CD4-positive, alpha-beta memory T cell (primary cell): ENCODE measurements around the gene UBE2B. TPM values are rescaled to one million over a fixed set of nuclear protein-coding genes. Genes with fewer than 3 reads are reported as not detected.
"Not testable (repeated sequence)": the region's sequence is repeated elsewhere in the genome, so short reads cannot be mapped to it uniquely, and the experiment has no call there.

Source experiments
- CTCF ChIA-PET: fragments of 350-600 bp; sonication (Branson Sonifier 250); formaldehyde crosslinking; loops from one replicate; lab custom pipeline; 2021; ENCODE audit warnings: inconsistent platforms; ENCODE audit not compliant: partially characterized antibody; lab: Charles Lee
- POLR2A ChIA-PET: fragments of 350-600 bp; sonication (Branson Sonifier 250); formaldehyde crosslinking; loops from one replicate; lab custom pipeline; 2021; ENCODE audit not compliant: partially characterized antibody; lab: Charles Lee
- DNase-seq, 5 donors: peaks; one replicate each; pipeline versions ENCODE4 v3.0.0 to v3.0.0-alpha.2; 2020 to 2022; ENCODE audit warnings: mixed read lengths in 1 of 5
- H3K27ac ChIP-seq: one replicate; pipeline ENCODE4 v1.7.0; 2013; ENCODE audit warnings: low read depth, low read length
- H3K27me3 ChIP-seq: 2 replicates; pipeline ENCODE4 v1.7.0; 2013; ENCODE audit warnings: mild to moderate bottlenecking, low read length, moderate library complexity; ENCODE audit not compliant: insufficient read depth
- H3K36me3 ChIP-seq: 2 replicates; pipeline ENCODE4 v1.7.0; 2013; ENCODE audit warnings: mild to moderate bottlenecking, low read length, moderate library complexity; ENCODE audit not compliant: insufficient read depth
- H3K4me1 ChIP-seq: 2 replicates; pipeline ENCODE4 v1.7.0; 2013; ENCODE audit warnings: mild to moderate bottlenecking, low read length, moderate library complexity; ENCODE audit not compliant: insufficient read depth
- H3K4me3 ChIP-seq, 2 donors: one replicate each; pipeline ENCODE4 v1.7.0; 2013; ENCODE audit warnings: low read length in 2 of 2, mild to moderate bottlenecking in 1 of 2
- H3K9me3 ChIP-seq, 2 donors: one replicate each; pipeline ENCODE4 v1.7.0; 2013; ENCODE audit warnings: low read length in 2 of 2, control low read depth in 1 of 2; ENCODE audit not compliant: control insufficient read depth in 1 of 2
- H3K27ac Mint-ChIP-seq, 7 donors: one replicate each; pipeline ENCODE4 v1.8.0; 2020 to 2021; ENCODE audit warnings: mixed read lengths in 7 of 7, mild to moderate bottlenecking in 6 of 7, inconsistent platforms in 3 of 7, moderate library complexity in 3 of 7
- H3K27me3 Mint-ChIP-seq, 2 donors: one replicate each; pipeline ENCODE4 v1.8.0; 2020 to 2021; ENCODE audit warnings: mixed read lengths in 2 of 2
- H3K36me3 Mint-ChIP-seq, 2 donors: one replicate each; pipeline ENCODE4 v1.8.0; 2020 to 2021; ENCODE audit warnings: mixed read lengths in 2 of 2, inconsistent platforms in 1 of 2, mild to moderate bottlenecking in 1 of 2
- H3K4me1 Mint-ChIP-seq, 4 donors: one replicate each; pipeline ENCODE4 v1.8.0; 2020 to 2021; ENCODE audit warnings: mixed read lengths in 4 of 4, mild to moderate bottlenecking in 1 of 4
- H3K4me3 Mint-ChIP-seq, 8 donors: one replicate each; pipeline ENCODE4 v1.8.0; 2020 to 2021; ENCODE audit warnings: mixed read lengths in 8 of 8, mild to moderate bottlenecking in 7 of 8, moderate library complexity in 6 of 8, inconsistent platforms in 3 of 8
- H3K9me3 Mint-ChIP-seq, 8 donors: one replicate each; pipeline ENCODE4 v1.8.0; 2020 to 2021; ENCODE audit warnings: mixed read lengths in 8 of 8, mild to moderate bottlenecking in 5 of 8, inconsistent platforms in 3 of 8, moderate library complexity in 1 of 8
- intact Hi-C: fragments of 100-400 bp; cut with micrococcal nuclease; formaldehyde crosslinking; loops from one replicate; pipeline ENCODE4 v1.15.1; 2023
- polyA plus RNA-seq, 2 donors: library from polyadenylated mRNA; unstranded; fragments of 300-500 nt; fragmentation: Illumina TruSeq; gene quantifications; one replicate each; pipeline ENCODE4 v1.2.3, GENCODE V29; 2021
- total RNA-seq, 2 experiments: library from RNA; stranded (reverse); gene quantifications; one replicate each; pipeline ENCODE4 v1.2.3, GENCODE V29; 2021

UBE2B gene
- total and polyA plus RNA-seq, 4 experiments from 2014 or later, result 86.9 to 124 (median 120) TPM

- H3K36me3 Mint-ChIP-seq, result no peaks in the 10 kb centered on the region
- H3K27ac Mint-ChIP-seq, result no peak overlapping the region
- no peak overlapping the region for H3K4me3 Mint-ChIP-seq
- H3K27me3 Mint-ChIP-seq, result no peaks in the 10 kb centered on the region
- CTCF ChIA-PET, result interaction anchor here (1.4 kb wide), 1 partner anchor 9 kb away, joined by 6 read pairs; the partner anchor contains the start of gene CDKN2AIPNL
- Histone ChIP-seq H3K27ac (no peak overlapping the region), H3K4me3 (no peak overlapping the region), H3K4me1 (no peaks in the 10 kb centered on the region), H3K9me3 (no peaks in the 10 kb centered on the region), H3K36me3 (no peaks in the 10 kb centered on the region), H3K27me3 (no peaks in the 10 kb centered on the region)
- intact Hi-C loops, result no loop called here
- no peak for DNase-seq
- no peaks in the 10 kb centered on the region for H3K9me3 Mint-ChIP-seq
- POLR2A ChIA-PET, result no interaction called here
- H3K4me1 Mint-ChIP-seq, result no peaks in the 10 kb centered on the region
These were observed 49.0 kb downstream of the UBE2B start for GRCh38 chr5:134420343-134420742.

- H3K4me1 ChIP-seq, H3K9me3 ChIP-seq, H3K4me1 Mint-ChIP-seq, H3K27ac ChIP-seq, H3K36me3 ChIP-seq, H3K36me3 Mint-ChIP-seq, intact Hi-C loops, H3K27me3 ChIP-seq, H3K9me3 Mint-ChIP-seq, POLR2A ChIA-PET, H3K27me3 Mint-ChIP-seq, H3K4me3 ChIP-seq, H3K27ac Mint-ChIP-seq, H3K4me3 Mint-ChIP-seq, DNase-seq: not testable (repeated sequence)
- CTCF ChIA-PET, result interaction anchor here (1.4 kb wide), 1 partner anchor 9 kb away, joined by 6 read pairs; the partner anchor contains the start of gene CDKN2AIPNL
These were observed 49.7 kb downstream of the UBE2B start for GRCh38 chr5:134421038-134421437.

- Mint-ChIP-seq H3K27ac (no peak overlapping the region), H3K27me3 (no peaks in the 10 kb centered on the region), H3K4me1 (no peaks in the 10 kb centered on the region), H3K9me3 (no peaks in the 10 kb centered on the region), H3K4me3 (no peak overlapping the region), H3K36me3 (no peaks in the 10 kb centered on the region)
- Histone ChIP-seq H3K4me1 (no peaks in the 10 kb centered on the region), H3K4me3 (no peak overlapping the region), H3K36me3 (no peaks in the 10 kb centered on the region), H3K27ac (no peak overlapping the region), H3K9me3 (no peaks in the 10 kb centered on the region), H3K27me3 (no peaks in the 10 kb centered on the region)
- ChIA-PET CTCF (no interaction called here), POLR2A (no interaction called here)
- intact Hi-C loops, result no loop called here
- DNase-seq, result no peak
These were observed 51.5 kb downstream of the UBE2B start for GRCh38 chr5:134422791-134423365.

- intact Hi-C loops, result no loop called here
These were observed 52.0 kb downstream of the UBE2B start for GRCh38 chr5:134423376-134423775.

GRCh38 chr5:134426361-134426760 is 55.0 kb downstream of the UBE2B start:
- H3K9me3 Mint-ChIP-seq, result no peaks in the 10 kb centered on the region
- intact Hi-C loops, result no loop called here
- DNase-seq, result no peak
- H3K4me3 ChIP-seq, result no peak overlapping the region
- H3K36me3 ChIP-seq, result no peaks in the 10 kb centered on the region
- no peaks in the 10 kb centered on the region for H3K4me1 ChIP-seq
- CTCF ChIA-PET, result interaction anchor here (1.4 kb wide), 1 partner anchor 161 kb away, joined by 3 read pairs; no protein-coding TSS in a partner anchor
- POLR2A ChIA-PET, result interaction anchor here (0.6 kb wide), 1 partner anchor 76 kb away, joined by 3 read pairs; no protein-coding TSS in a partner anchor
- no peak overlapping the region for H3K4me3 Mint-ChIP-seq
- no peaks in the 10 kb centered on the region for H3K9me3 ChIP-seq
- H3K27ac ChIP-seq, result no peak overlapping the region
- H3K27me3 Mint-ChIP-seq, result no peaks in the 10 kb centered on the region
- H3K4me1 Mint-ChIP-seq, result no peaks in the 10 kb centered on the region
- H3K27ac Mint-ChIP-seq, result no peak overlapping the region
- no peaks in the 10 kb centered on the region for H3K36me3 Mint-ChIP-seq
- no peaks in the 10 kb centered on the region for H3K27me3 ChIP-seq

More at GRCh38 chr5:134423376-134423775, 52.0 kb downstream of the UBE2B start:
- H3K4me3 Mint-ChIP-seq, result no peak overlapping the region
- no peaks in the 10 kb centered on the region for H3K27me3 Mint-ChIP-seq
- H3K4me1 Mint-ChIP-seq, result no peaks in the 10 kb centered on the region
- ChIA-PET CTCF (no interaction called here), POLR2A (no interaction called here)
- no peaks in the 10 kb centered on the region for H3K4me1 ChIP-seq
- no peaks in the 10 kb centered on the region for H3K9me3 ChIP-seq
- no peaks in the 10 kb centered on the region for H3K9me3 Mint-ChIP-seq
- H3K36me3 Mint-ChIP-seq, result no peaks in the 10 kb centered on the region
- no peak overlapping the region for H3K27ac Mint-ChIP-seq
- no peak overlapping the region for H3K4me3 ChIP-seq
- DNase-seq, result no peak
- no peaks in the 10 kb centered on the region for H3K36me3 ChIP-seq
- no peaks in the 10 kb centered on the region for H3K27me3 ChIP-seq
- no peak overlapping the region for H3K27ac ChIP-seq

- DNase-seq, result no peak
- intact Hi-C loops, result no loop called here
- H3K27me3 ChIP-seq, result no peaks in the 10 kb centered on the region
- no peaks in the 10 kb centered on the region for H3K9me3 Mint-ChIP-seq
- H3K27ac ChIP-seq, result no peak overlapping the region
- no peaks in the 10 kb centered on the region for H3K4me1 ChIP-seq
- POLR2A ChIA-PET, result no interaction called here
- no peaks in the 10 kb centered on the region for H3K36me3 ChIP-seq
- H3K4me3 ChIP-seq, result no peak overlapping the region
- CTCF ChIA-PET, result interaction anchor here (1.1 to 2.4 kb wide), 3 partner anchors 12 to 101 kb away, joined by 3 to 8 read pairs (median 5); no protein-coding TSS in a partner anchor
- H3K27me3 Mint-ChIP-seq, result no peaks in the 10 kb centered on the region
- H3K36me3 Mint-ChIP-seq, result no peaks in the 10 kb centered on the region
- no peak overlapping the region for H3K4me3 Mint-ChIP-seq
- H3K27ac Mint-ChIP-seq, result no peak overlapping the region
- no peaks in the 10 kb centered on the region for H3K4me1 Mint-ChIP-seq
- no peaks in the 10 kb centered on the region for H3K9me3 ChIP-seq
These were observed 56.2 kb downstream of the UBE2B start for GRCh38 chr5:134427540-134428041.

- Mint-ChIP-seq H3K4me3 (no peak overlapping the region), H3K27me3 (no peaks in the 10 kb centered on the region), H3K4me1 (no peaks in the 10 kb centered on the region), H3K9me3 (no peaks in the 10 kb centered on the region), H3K27ac (no peak overlapping the region), H3K36me3 (no peaks in the 10 kb centered on the region)
- Histone ChIP-seq H3K4me1 (no peaks in the 10 kb centered on the region), H3K27ac (no peak overlapping the region), H3K27me3 (no peaks in the 10 kb centered on the region), H3K4me3 (no peak overlapping the region), H3K36me3 (no peaks in the 10 kb centered on the region), H3K9me3 (no peaks in the 10 kb centered on the region)
- ChIA-PET POLR2A (no interaction called here), CTCF (interaction anchor here (1.1 to 2.4 kb wide), 4 partner anchors 9 to 170 kb away, joined by 3 to 8 read pairs (median 4); no protein-coding TSS in a partner anchor)
- intact Hi-C loops, result no loop called here
- no peak for DNase-seq
These were observed 58.7 kb downstream of the UBE2B start for GRCh38 chr5:134430001-134430569.
